H9 (cell line): ENCODE measurements around the gene TGFBI. TPM values are rescaled to one million over a fixed set of nuclear protein-coding genes. Genes with fewer than 3 reads are reported as not detected.

Experiments used
- DNase-seq: peaks from one replicate; pipeline ENCODE4 v3.0.0-alpha.2; 2017
- H2AFZ ChIP-seq: one replicate; pipeline ENCODE4 v1.6.1; 2013; ENCODE audit warnings: mild to moderate bottlenecking, low read length, control low read depth, moderate library complexity
- H2AK5ac ChIP-seq: 2 replicates; pipeline ENCODE4 v1.6.1; 2013; ENCODE audit warnings: low read length, control low read depth, mixed read lengths; ENCODE audit not compliant: insufficient read length
- H2BK120ac ChIP-seq: one replicate; pipeline ENCODE4 v1.6.1; 2013; ENCODE audit warnings: low read depth, mild to moderate bottlenecking, low read length, control low read depth, inconsistent platforms; ENCODE audit not compliant: poor library complexity, severe bottlenecking
- H2BK12ac ChIP-seq: 2 replicates; pipeline ENCODE4 v1.6.1; 2013; ENCODE audit warnings: low read length, control low read depth, mixed read lengths, low read depth; ENCODE audit not compliant: insufficient read length
- H2BK15ac ChIP-seq: 2 replicates; pipeline ENCODE4 v1.6.1; 2013; ENCODE audit warnings: low read depth, low read length, control low read depth
- H2BK20ac ChIP-seq: one replicate; pipeline ENCODE4 v1.6.1; 2013; ENCODE audit warnings: low read depth, mild to moderate bottlenecking, low read length, control low read depth, inconsistent platforms; ENCODE audit not compliant: poor library complexity, severe bottlenecking
- H2BK5ac ChIP-seq: 2 replicates; pipeline ENCODE4 v1.6.1; 2013; ENCODE audit warnings: low read length, control low read depth, mixed read lengths; ENCODE audit not compliant: insufficient read length
- H3K14ac ChIP-seq: 2 replicates; pipeline ENCODE4 v1.6.1; 2013; ENCODE audit warnings: low read length, control low read depth; ENCODE audit not compliant: insufficient read depth
- H3K18ac ChIP-seq: 2 replicates; pipeline ENCODE4 v1.6.1; 2013; ENCODE audit warnings: low read depth, mild to moderate bottlenecking, mixed read lengths, low read length, control low read depth; ENCODE audit not compliant: insufficient read length
- H3K23ac ChIP-seq: 2 replicates; pipeline ENCODE4 v1.6.1; 2013; ENCODE audit warnings: low read length, control low read depth, mixed read lengths, low read depth; ENCODE audit not compliant: insufficient read length
- H3K23me2 ChIP-seq: 2 replicates; pipeline ENCODE4 v1.6.1; 2013; ENCODE audit warnings: low read depth, mild to moderate bottlenecking, mixed read lengths, low read length, control low read depth; ENCODE audit not compliant: insufficient read length, poor library complexity, severe bottlenecking
- H3K27ac ChIP-seq: 2 replicates; pipeline ENCODE4 v1.5.1; 2013; ENCODE audit warnings: low read length, control low read depth, mixed read lengths, low read depth; ENCODE audit not compliant: insufficient read length
- H3K27me3 ChIP-seq: 2 replicates; pipeline ENCODE4 v1.6.1; 2013; ENCODE audit warnings: low read length, control low read depth, inconsistent platforms; ENCODE audit not compliant: insufficient read depth
- H3K4ac ChIP-seq: 2 replicates; pipeline ENCODE4 v1.6.1; 2013; ENCODE audit warnings: low read depth, mild to moderate bottlenecking, control low read depth, inconsistent platforms, low read length, moderate library complexity
- H3K4me1 ChIP-seq: 2 replicates; pipeline ENCODE4 v1.6.1; 2013; ENCODE audit warnings: low read length, control low read depth, inconsistent platforms; ENCODE audit not compliant: insufficient read depth
- H3K4me2 ChIP-seq: 2 replicates; pipeline ENCODE4 v1.6.1; 2013; ENCODE audit warnings: low read length, control low read depth, mixed read lengths; ENCODE audit not compliant: insufficient read length, insufficient read depth
- H3K56ac ChIP-seq: 2 replicates; pipeline ENCODE4 v1.6.1; 2013; ENCODE audit warnings: low read depth, mild to moderate bottlenecking, mixed read lengths, low read length, control low read depth; ENCODE audit not compliant: insufficient read length
- H3K79me1 ChIP-seq: 2 replicates; pipeline ENCODE4 v1.6.1; 2013; ENCODE audit warnings: low read depth, mild to moderate bottlenecking, moderate library complexity, low read length, control low read depth, inconsistent platforms; ENCODE audit not compliant: insufficient read depth, poor library complexity, severe bottlenecking
- H3K79me2 ChIP-seq: 2 replicates; pipeline ENCODE4 v1.6.1; 2013; ENCODE audit warnings: low read length, control low read depth, inconsistent platforms; ENCODE audit not compliant: insufficient read depth
- H3K9ac ChIP-seq: 2 replicates; pipeline ENCODE4 v1.6.1; 2013; ENCODE audit warnings: low read length, control low read depth, mixed read lengths; ENCODE audit not compliant: insufficient read length; ENCODE audit errors: extremely low read depth
- H3K9me3 ChIP-seq: one replicate; pipeline ENCODE4 v1.6.1; 2013; ENCODE audit warnings: low read depth, low read length, inconsistent platforms; ENCODE audit not compliant: control insufficient read depth
- H3T11ph ChIP-seq: one replicate; pipeline ENCODE4 v1.6.1; 2013; ENCODE audit warnings: mild to moderate bottlenecking, low read length, control low read depth, inconsistent platforms
- H4K20me1 ChIP-seq: one replicate; pipeline ENCODE4 v1.6.1; 2013; ENCODE audit not compliant: control insufficient read depth, insufficient read length, insufficient read depth
- H4K5ac ChIP-seq: 2 replicates; pipeline ENCODE4 v1.6.1; 2013; ENCODE audit warnings: low read depth, mild to moderate bottlenecking, mixed read lengths, low read length, control low read depth; ENCODE audit not compliant: insufficient read length
- H4K8ac ChIP-seq: replicated peaks from 2 replicates; pipeline ENCODE4 v1.6.1; 2013; ENCODE audit warnings: low read length, control low read depth, mixed read lengths, low read depth; ENCODE audit not compliant: insufficient read length
- H4K91ac ChIP-seq: 2 replicates; pipeline ENCODE4 v1.6.1; 2013; ENCODE audit warnings: low read depth, mild to moderate bottlenecking, moderate library complexity, mixed read lengths, low read length, control low read depth; ENCODE audit not compliant: insufficient read length
- H3K27ac Mint-ChIP-seq, 3 experiments: 2 replicates in 2 of 3; 3 replicates in 1 of 3; pipeline ENCODE4 v1.8.0; 2020 to 2021; ENCODE audit warnings: mixed read lengths in 3 of 3, mild to moderate bottlenecking in 1 of 3, moderate library complexity in 1 of 3
- H3K27me3 Mint-ChIP-seq: 2 replicates; pipeline ENCODE4 v1.8.0; 2021; ENCODE audit warnings: low read depth, mild to moderate bottlenecking, moderate library complexity, mixed read lengths
- H3K36me3 Mint-ChIP-seq, 3 experiments: 2 replicates in 2 of 3; 3 replicates in 1 of 3; pipeline ENCODE4 v1.8.0; 2020 to 2021; ENCODE audit warnings: low read depth in 3 of 3, mixed read lengths in 3 of 3; ENCODE audit not compliant: insufficient read depth in 1 of 3
- H3K4me1 Mint-ChIP-seq, 2 experiments: 2 replicates each; pipeline ENCODE4 v1.8.0; 2020; ENCODE audit warnings: mixed read lengths in 2 of 2
- H3K4me3 Mint-ChIP-seq, 2 experiments: 2 replicates in 1 of 2; 3 replicates in 1 of 2; pipeline ENCODE4 v1.8.0; 2020 to 2021; ENCODE audit warnings: mild to moderate bottlenecking in 2 of 2, mixed read lengths in 2 of 2, moderate library complexity in 1 of 2
- H3K9me3 Mint-ChIP-seq, 2 experiments: 2 replicates in 1 of 2; 3 replicates in 1 of 2; pipeline ENCODE4 v1.8.0; 2020; ENCODE audit warnings: mild to moderate bottlenecking in 2 of 2, mixed read lengths in 2 of 2, moderate library complexity in 1 of 2
- WGBS: extraction: QIAGEN DNeasy Blood & Tissue Kit; methylation state at CpG from one replicate; pipeline ENCODE4 v1.1.7; 2013; ENCODE audit warnings: missing lambda C conversion rate, low lambda C conversion rate, mixed read lengths; ENCODE audit not compliant: insufficient read length; ENCODE audit errors: extremely low coverage; 5-methylcytosine and 5-hydroxymethylcytosine counted together
- total RNA-seq: library from RNA; stranded (reverse); gene quantifications from 2 replicates; pipeline ENCODE4 v1.2.1, GENCODE V29; 2021
- TF ChIP-seq, protein P1 (sequence below): fragments of 200-600 bp; sonication (generic); conservative IDR thresholded peaks from 3 replicates; pipeline ENCODE4 v1.8.0; 2021; ENCODE audit warnings: antibody characterized with exemption, mild to moderate bottlenecking

The TGFBI gene
- total RNA-seq, 1 experiment from 2014 or later: 4.7 TPM

DNA sequence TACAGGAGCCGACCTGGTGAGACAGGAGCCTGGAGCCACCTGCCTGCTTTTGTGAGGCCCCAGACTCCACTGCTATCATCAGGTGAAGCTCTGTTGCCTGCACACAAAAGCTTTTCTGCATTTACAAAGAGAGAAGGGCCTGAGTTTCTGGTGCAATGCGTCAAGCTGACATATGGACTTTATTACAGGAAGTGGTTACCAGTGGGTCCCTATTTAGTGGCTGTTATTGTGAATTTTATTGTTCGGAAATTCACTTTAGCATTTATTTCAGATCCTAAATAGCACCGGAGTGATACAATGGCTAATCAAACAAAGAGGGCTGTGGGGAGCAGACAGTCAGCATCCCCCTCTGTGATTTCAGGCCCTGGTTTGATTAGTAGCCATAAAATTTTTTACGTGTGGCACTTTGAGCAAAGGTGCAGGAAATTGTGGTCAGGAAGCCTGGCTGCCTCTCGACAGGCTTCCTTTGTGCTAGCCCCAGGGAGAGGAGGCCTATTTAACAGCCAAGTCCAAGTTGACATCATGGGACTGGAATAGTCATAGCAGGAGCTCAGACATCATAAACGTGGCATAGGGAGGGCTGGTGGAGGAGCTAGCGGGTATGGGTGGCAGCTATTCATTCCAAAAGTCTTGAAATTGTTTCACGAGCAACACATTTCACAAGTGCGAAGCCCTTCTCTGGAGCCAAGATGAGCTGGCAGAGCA is 8.4 kb downstream of the TGFBI start:
- H4K8ac ChIP-seq: no peak overlapping the region
- no peak overlapping the region for H2BK15ac ChIP-seq
- H3K4me1 ChIP-seq: no peaks in the 10 kb centered on the region
- no peak overlapping the region for H3K9ac ChIP-seq
- no peak overlapping the region for H2BK120ac ChIP-seq
- no peak overlapping the region for H3K27ac Mint-ChIP-seq
- no peaks in the 10 kb centered on the region for H3K79me2 ChIP-seq
- H3K9me3 Mint-ChIP-seq: peaks cover 2 to 6% of the 10 kb centered on the region in 2 experiments; a peak in 4 of 5 replicates
- H3K79me1 ChIP-seq: no peaks in the 10 kb centered on the region
- H2AK5ac ChIP-seq: no peak overlapping the region
- TF ChIP-seq, protein P1, sequence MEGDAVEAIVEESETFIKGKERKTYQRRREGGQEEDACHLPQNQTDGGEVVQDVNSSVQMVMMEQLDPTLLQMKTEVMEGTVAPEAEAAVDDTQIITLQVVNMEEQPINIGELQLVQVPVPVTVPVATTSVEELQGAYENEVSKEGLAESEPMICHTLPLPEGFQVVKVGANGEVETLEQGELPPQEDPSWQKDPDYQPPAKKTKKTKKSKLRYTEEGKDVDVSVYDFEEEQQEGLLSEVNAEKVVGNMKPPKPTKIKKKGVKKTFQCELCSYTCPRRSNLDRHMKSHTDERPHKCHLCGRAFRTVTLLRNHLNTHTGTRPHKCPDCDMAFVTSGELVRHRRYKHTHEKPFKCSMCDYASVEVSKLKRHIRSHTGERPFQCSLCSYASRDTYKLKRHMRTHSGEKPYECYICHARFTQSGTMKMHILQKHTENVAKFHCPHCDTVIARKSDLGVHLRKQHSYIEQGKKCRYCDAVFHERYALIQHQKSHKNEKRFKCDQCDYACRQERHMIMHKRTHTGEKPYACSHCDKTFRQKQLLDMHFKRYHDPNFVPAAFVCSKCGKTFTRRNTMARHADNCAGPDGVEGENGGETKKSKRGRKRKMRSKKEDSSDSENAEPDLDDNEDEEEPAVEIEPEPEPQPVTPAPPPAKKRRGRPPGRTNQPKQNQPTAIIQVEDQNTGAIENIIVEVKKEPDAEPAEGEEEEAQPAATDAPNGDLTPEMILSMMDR: no peak
- no peak overlapping the region for H3K14ac ChIP-seq
- no peak overlapping the region for H2BK20ac ChIP-seq
- no peak overlapping the region for H2AFZ ChIP-seq
- H3K9me3 ChIP-seq: no peaks in the 10 kb centered on the region
- H3T11ph ChIP-seq: no peak overlapping the region
- H3K18ac ChIP-seq: no peak overlapping the region
- no peak overlapping the region for H3K4me3 Mint-ChIP-seq
- H3K4me1 Mint-ChIP-seq: peaks cover 6 to 13% of the 10 kb centered on the region in 2 experiments
- no peaks in the 10 kb centered on the region for H4K20me1 ChIP-seq
- H3K23ac ChIP-seq: no peak overlapping the region
- H3K36me3 Mint-ChIP-seq: peaks cover 0 to 6% (median 0%) of the 10 kb centered on the region in 3 experiments; a peak in 2 of 7 replicates
- H2BK5ac ChIP-seq: no peak overlapping the region
- no peak overlapping the region for H3K56ac ChIP-seq
- no peak overlapping the region for H3K4ac ChIP-seq
- H3K27me3 Mint-ChIP-seq: peaks cover 38% of the 10 kb centered on the region
- no peak overlapping the region for H3K4me2 ChIP-seq
- H3K27me3 ChIP-seq: no peaks in the 10 kb centered on the region; the same call in 1 of the 2 replicates
- no peak overlapping the region for H4K91ac ChIP-seq
- no CpG with 5 or more reads among the region's 10 CpGs for WGBS
- no peaks in the 10 kb centered on the region for H3K23me2 ChIP-seq
- H2BK12ac ChIP-seq: no peak overlapping the region
- no peak overlapping the region for H4K5ac ChIP-seq
- no peak for DNase-seq
- no peak overlapping the region for H3K27ac ChIP-seq
